Fibroblast of lung (primary cell): ENCODE results near the gene CFAP45.

Experiments
- CTCF ChIP-seq, 2 donors: IDR thresholded peaks in 1 of 2; conservative IDR thresholded peaks in 1 of 2; 1 replicate in 1 of 2; 2 replicates in 1 of 2; pipeline ENCODE4 v1.5.1; 2011 to 2012; ENCODE audit warnings: low read length in 2 of 2, control low read depth in 1 of 2, inconsistent platforms in 1 of 2, low read depth in 1 of 2, mild to moderate bottlenecking in 1 of 2
- EZH2 ChIP-seq: IDR thresholded peaks from 2 replicates; pipeline ENCODE4 v1.5.1; 2012; ENCODE audit warnings: low read length, control low read depth, mild to moderate bottlenecking; ENCODE audit errors: missing control alignments

- TF ChIP-seq CTCF (conservative IDR thresholded peaks at IDR 0.05 in 1 of 2, IDR thresholded peaks at IDR 0.05 in 1 of 2; ENCODE audit: low read depth in 1 of 2, low read length in 2 of 2) (no peak), EZH2 (no peak)
Measured at GRCh38 chr1:159879136-159879535, 20.8 kb downstream of the CFAP45 start.
